Heart left ventricle (tissue), 13 donors: Measurements from ENCODE around the gene UST.

Source experiments
- CTCF ChIP-seq, 12 donors: fragments of 200-600 bp; sonication (generic) in 4 of 12; IDR thresholded peaks; one replicate each; pipeline versions ENCODE4 v1.5.0 to v1.8.0; 2018 to 2022; ENCODE audit warnings: antibody characterized with exemption in 12 of 12, mild to moderate bottlenecking in 5 of 12
- POLR2A ChIP-seq, 2 donors: fragments of 450-650 bp; IDR thresholded peaks; one replicate each; pipeline ENCODE4 v1.6.1; 2017; ENCODE audit warnings: antibody characterized with exemption in 2 of 2, mild to moderate bottlenecking in 2 of 2, moderate library complexity in 2 of 2
- donor health status: ischemic (EF 13 %, LVEDD 7.1; RV severe dilation, severe dysfunction).
- donor health status: DM: no; HTN: yes; CAD: no.
- donor health status: DM: no; HTN: no; CAD: no.
- donor health status: ischemic (EF 25% LVEDD 6.9; RV normal size, moderate dysfunction).
- donor health status: ischemic (EF 25% LVEDD 5.7; RV mildly dilated, moderate dysfunction).
- donor health status: ischemic (EF 35%, LVEDD 5.7; RV mildly dilated, moderate dysfunction).
- donor health status: nonischemic (EF 11% LVEDD 7.7; RV severe dilation, severe dysfunction).
- donor health status: DM: yes; HTN: yes; CAD: no.
- donor health status: PGD.
- donor health status: ischemic (EF 29% LVEDD 5.4; RV normal size, mild dysfunction).
- donor health status: nonischemic (EF 23%, LVEDD 6.1; RV moderate dilation, normal function).

- TF ChIP-seq POLR2A (IDR thresholded peaks at IDR 0.05): no peak
- TF ChIP-seq CTCF (IDR thresholded peaks at IDR 0.05): no peak
Measured at GRCh38 chr6:149097794-149098193, 351.0 kb downstream of the UST start.
